T-helper 22 cell (primary cell): ENCODE measurements around the gene NEURL4.

ENCODE experiments used
- DNase-seq: peaks from one replicate; pipeline ENCODE4 v3.0.0-alpha.2; 2020; ENCODE audit warnings: low read depth

The NEURL4 gene

DNA sequence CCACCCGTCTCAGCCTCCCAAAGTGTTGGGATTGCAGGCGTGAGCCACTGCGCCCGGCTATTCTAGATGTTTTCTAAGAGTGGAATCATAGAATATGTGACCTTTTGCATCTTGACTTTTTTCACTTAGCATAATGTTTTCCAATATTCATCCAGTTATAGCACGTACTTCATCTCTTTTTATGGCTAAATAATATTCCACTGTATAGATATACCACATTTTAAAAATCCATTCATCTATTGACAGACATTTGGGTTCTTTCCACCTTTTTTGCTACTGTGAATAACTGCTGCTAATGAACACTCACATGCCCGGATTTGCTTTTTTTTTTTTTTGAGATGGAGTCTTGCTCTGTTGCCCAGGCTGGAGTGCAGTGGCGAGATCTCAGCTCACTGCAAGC is 25.0 kb downstream of the NEURL4 start:
- no peak for DNase-seq

GRCh38 chr17:7296189-7296861 is 32.8 kb downstream of the NEURL4 start:
- peak; percentile 30 for DNase-seq

DNA sequence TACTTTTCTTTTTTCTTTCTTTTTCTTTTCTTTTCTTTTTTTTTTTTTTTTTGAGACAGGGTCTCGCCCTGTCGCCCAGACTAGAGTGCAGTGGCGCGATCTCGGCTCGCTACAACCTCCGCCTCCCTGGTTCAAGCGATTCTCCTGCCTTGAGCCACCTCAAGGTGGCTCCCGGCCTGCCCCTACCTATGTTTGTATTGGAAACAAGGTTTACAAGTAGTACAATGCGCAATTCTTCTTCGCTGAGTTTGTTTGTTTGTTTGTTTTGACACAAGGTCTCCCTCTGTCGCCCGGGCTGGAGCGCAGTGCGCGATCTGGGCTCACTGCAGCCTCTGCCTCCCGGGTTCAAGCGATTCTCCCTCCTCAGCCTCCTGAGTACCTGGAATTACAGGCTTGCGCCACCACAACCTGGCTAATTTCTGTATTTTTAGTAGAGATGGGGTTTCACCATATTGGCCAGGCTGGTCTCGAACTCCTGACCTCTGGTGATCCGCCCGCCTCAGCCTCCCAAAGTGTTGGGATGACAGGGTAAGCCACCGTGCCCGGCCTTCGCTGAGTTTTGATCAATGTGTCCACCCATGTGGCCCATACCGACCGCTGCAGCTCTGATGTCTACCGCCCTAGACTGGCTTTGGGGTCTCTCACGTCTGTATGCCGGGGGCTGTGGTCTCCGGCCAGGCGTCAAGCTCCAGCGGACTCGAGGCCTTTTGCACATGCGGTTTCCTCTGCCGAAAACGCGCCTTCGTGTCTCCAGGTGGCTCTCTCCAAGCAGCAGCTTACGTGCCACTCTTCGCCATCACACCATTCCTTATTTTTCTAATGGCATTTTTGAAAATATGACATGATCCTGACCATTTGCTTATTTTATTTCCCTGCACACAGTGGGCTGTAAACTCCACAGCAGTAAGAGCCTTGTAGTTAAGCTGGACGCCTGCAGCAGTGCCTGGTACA is 33.6 kb downstream of the NEURL4 start:
- DNase-seq: no peak

DNA sequence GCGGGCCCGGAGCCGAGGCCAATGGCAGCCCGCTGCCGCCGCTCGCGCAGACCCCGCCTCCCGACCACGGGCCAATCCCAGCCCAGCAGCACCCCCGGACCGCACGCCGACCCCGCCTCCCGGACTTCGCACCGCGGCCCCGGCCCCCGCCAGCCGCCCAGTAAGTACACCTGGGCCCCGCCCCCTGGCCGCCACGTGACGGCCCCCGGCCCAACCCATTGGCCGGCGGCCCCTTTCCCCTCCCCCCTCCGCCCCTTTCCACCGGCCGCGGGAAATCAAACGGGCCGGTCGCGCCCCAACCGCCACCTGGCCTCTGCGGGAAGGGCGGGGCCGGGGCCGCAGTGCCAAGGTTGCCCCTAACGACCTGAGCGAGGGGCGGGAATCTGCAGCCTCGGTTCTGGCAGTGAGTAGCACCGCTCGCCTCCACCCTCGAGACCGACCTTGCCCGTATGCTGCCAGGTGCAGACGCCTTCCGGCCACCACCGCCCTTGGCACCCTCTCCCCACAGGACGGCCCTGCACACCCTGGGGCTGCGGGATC is 34.5 kb downstream of the NEURL4 start, which contains the start of gene YBX2:
YBX2 (minus strand) TSS at position 26 of the 540 bp plus-strand sequence. CDS start 139 bp downstream, outside the sequence.
- peak; percentile 76 for DNase-seq

- DNase-seq: peak; percentile 29
Observed at GRCh38 chr17:7293816-7294613, 35.1 kb downstream of the NEURL4 start.

GRCh38 chr17:7293159-7293558 is 36.0 kb downstream of the NEURL4 start:
- no peak for DNase-seq

DNA sequence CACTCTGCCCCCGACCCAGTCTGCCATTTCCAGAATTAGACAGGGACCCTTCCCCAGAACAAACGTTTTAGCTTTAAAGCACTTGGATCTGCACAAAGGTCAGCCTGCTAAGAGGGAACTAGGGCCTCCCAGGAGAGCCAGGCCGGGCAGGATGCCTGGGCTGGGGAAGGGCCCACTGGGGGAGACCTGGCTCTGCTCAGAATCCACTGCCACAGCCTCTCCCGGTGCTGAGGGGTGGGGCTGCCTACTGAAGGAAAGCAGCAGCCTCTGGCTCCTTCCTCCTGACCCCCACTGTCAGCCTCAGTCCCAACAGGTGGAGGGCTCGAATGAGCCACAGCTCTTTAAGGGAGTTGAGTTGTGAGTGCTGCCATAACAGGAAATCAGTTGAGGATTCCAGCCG is 36.4 kb downstream of the NEURL4 start:
- DNase-seq: no peak

GRCh38 chr17:7292194-7292593 is 36.9 kb downstream of the NEURL4 start:
- no peak for DNase-seq

- no peak for DNase-seq
Observed at GRCh38 chr17:7290685-7291084, 38.5 kb downstream of the NEURL4 start.

DNA sequence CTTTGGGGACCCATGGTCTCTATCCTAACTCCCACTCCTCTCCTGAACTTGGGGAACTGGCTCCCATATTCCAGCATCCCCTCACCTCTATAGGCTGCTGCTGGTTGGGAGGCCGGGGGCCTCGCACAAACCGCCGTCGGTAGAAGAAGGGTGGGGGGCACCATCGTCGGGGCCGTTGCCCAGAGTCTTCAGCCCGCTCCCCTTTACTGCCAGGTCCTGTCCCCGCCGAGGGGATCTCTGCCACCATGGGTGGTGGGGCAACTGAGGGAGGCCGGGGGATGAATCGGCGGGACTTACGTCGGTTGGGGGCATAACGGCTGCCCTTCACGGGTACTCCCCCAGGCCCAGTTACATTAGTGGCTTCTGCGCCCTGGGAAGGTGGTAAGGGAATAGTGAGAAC is 39.0 kb downstream of the NEURL4 start:
- no peak for DNase-seq

GRCh38 chr17:7289256-7290032 is 39.7 kb downstream of the NEURL4 start:
- DNase-seq: no peak

GRCh38 chr17:7285679-7286078 is 43.5 kb downstream of the NEURL4 start:
- no peak for DNase-seq

- DNase-seq: no peak
Observed at GRCh38 chr17:7284911-7285310, 44.2 kb downstream of the NEURL4 start.

GRCh38 chr17:7283471-7284216 is 45.5 kb downstream of the NEURL4 start:
- no peak for DNase-seq

GRCh38 chr17:7282752-7283321 is 46.3 kb downstream of the NEURL4 start:
- DNase-seq: no peak

GRCh38 chr17:7281953-7282751 is 47.0 kb downstream of the NEURL4 start:
- no peak for DNase-seq

DNA sequence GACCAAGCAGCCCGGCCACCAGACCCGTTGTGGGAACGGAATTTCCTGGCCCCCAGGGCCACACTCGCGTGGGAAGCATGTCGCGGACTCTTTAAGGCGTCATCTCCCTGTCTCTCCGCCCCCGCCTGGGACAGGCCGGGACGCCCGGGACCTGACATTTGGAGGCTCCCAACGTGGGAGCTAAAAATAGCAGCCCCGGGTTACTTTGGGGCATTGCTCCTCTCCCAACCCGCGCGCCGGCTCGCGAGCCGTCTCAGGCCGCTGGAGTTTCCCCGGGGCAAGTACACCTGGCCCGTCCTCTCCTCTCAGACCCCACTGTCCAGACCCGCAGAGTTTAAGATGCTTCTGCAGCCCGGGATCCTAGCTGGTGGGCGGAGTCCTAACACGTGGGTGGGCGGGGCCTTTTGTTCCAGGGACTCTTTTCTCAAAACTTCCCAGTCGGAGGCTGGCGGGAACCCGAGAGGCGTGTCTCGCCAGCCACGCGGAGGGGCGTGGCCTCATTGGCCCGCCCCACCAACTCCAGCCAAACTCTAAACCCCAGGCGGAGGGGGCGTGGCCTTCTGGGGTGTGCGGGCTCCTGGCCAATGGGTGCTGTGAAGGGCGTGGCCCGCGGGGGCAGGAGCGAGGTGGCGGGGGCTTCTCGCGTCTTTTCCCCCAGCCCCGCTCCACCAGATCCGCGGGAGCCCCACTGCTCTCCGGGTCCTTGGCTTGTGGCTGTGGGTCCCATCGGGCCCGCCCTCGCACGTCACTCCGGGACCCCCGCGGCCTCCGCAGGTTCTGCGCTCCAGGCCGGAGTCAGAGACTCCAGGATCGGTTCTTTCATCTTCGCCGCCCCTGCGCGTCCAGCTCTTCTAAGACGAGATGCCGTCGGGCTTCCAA is 47.8 kb downstream of the NEURL4 start, which contains the start of gene SLC2A4:
SLC2A4 (plus strand) TSS at position 645 of the 879 bp plus-strand sequence; CDS start at position 862, 217 bp downstream.
- DNase-seq: peak; percentile 68

GRCh38 chr17:7280519-7281073 is 48.5 kb downstream of the NEURL4 start:
- peak; percentile 56 for DNase-seq
